ENCODE results near the gene CCDC57. TPM values are rescaled to one million over a fixed set of nuclear protein-coding genes. Genes with fewer than 3 reads are reported as not detected.

CCDC57 gene
- total and polyA plus RNA-seq, 12 donors = 7.0 to 34.5 (median 10.7) TPM

- Histone ChIP-seq H3K4me3 (peak overlapping the region in 1 of 10 donors; percentile 88), H3K9me3 (no peaks in the 10 kb centered on the region), H3K27me3 (no peaks in the 10 kb centered on the region), H3K27ac (peak overlapping the region in 3 of 10 donors; percentile 20 to 98 (median 88)), H3K4me1 (peaks cover 25 to 88% (median 53%) of the 10 kb centered on the region in 9 donors), H3K36me3 (peaks cover 0 to 43% (median 0%) of the 10 kb centered on the region in 9 donors)
- DNase-seq (peak in 1 of 2 donors; percentile 17), ATAC-seq (no peak)
- intact Hi-C loops (cut with DNase I) = loop anchor here in 3 of 10 donors (5.0 to 10.0 kb wide), 3 partner anchors 64 to 92 kb away; no protein-coding TSS in a partner anchor
- 71 to 72% methylated on average over 21 of the region's 21 CpGs for WGBS, 2 donors
- TF ChIP-seq CTCF (IDR thresholded peaks at IDR 0.05) = no peak
Observed at GRCh38 chr17:82232876-82233785, 20.5 kb upstream of the CCDC57 start.

DNA sequence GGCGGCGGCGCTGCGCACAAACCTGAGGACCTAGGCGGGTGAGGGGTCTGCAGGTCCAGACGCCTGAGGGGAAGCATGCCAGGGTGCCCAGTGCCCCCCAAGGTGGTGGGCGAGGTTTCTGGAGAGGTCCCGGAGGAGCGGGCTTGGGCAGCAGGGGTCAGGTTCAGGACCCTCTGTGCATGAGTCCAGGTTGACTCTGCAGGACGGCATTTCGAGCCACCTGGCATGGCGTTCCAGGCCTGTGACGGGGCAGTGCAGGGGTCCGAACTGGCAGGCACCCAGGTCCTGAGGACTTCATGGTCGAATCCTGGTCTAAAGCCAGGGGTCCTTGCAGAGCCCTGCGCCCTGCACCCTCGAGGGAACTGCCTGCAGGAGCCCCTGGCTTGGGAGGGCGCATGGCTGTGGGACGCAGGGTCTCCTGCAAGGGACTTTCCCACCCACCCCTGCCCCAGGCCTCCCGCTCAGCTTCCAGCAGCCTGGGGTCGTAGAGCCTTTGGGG, 19.7 kb upstream of the CCDC57 start:
- intact Hi-C loops (cut with DNase I) = loop anchor here in 3 of 10 donors (5.0 to 10.0 kb wide), 3 partner anchors 65 to 92 kb away; no protein-coding TSS in a partner anchor
- no peaks in the 10 kb centered on the region for H3K9me3 ChIP-seq
- no peak for ATAC-seq
- H3K4me3 ChIP-seq = peak overlapping the region in 9 of 10 donors; percentile 46 to 88 (median 71)
- no peak for TF ChIP-seq CTCF (IDR thresholded peaks at IDR 0.05)
- peak in 1 of 2 donors; percentile 43 for DNase-seq
- no peaks in the 10 kb centered on the region for H3K27me3 ChIP-seq
- peaks cover 20 to 87% (median 53%) of the 10 kb centered on the region in 9 donors for H3K4me1 ChIP-seq
- peaks cover 0 to 35% (median 0%) of the 10 kb centered on the region in 9 donors for H3K36me3 ChIP-seq
- 77 to 80% methylated on average over 21 of the region's 21 CpGs for WGBS, 2 donors
- peak overlapping the region; percentile 85 to 100 (median 97) for H3K27ac ChIP-seq

GRCh38 chr17:82231562-82232321, 19.1 kb upstream of the CCDC57 start:
- Histone ChIP-seq H3K27me3 (no peaks in the 10 kb centered on the region), H3K36me3 (peaks cover 0 to 29% (median 0%) of the 10 kb centered on the region in 9 donors), H3K4me3 (peak overlapping the region; percentile 46 to 88 (median 73)), H3K27ac (peak overlapping the region; percentile 85 to 100 (median 97)), H3K9me3 (no peaks in the 10 kb centered on the region), H3K4me1 (peaks cover 20 to 83% (median 53%) of the 10 kb centered on the region in 9 donors)
- peak; percentile 34 to 56 (median 50) for ATAC-seq
- no peak for TF ChIP-seq CTCF (IDR thresholded peaks at IDR 0.05)
- 8 to 13% methylated on average over 42 of the region's 42 CpGs for WGBS, 2 donors
- intact Hi-C loops (cut with DNase I) = loop anchor here in 3 of 10 donors (5.0 to 10.0 kb wide), 3 partner anchors 66 to 93 kb away; no protein-coding TSS in a partner anchor
- peak; percentile 76 to 78 for DNase-seq

DNA sequence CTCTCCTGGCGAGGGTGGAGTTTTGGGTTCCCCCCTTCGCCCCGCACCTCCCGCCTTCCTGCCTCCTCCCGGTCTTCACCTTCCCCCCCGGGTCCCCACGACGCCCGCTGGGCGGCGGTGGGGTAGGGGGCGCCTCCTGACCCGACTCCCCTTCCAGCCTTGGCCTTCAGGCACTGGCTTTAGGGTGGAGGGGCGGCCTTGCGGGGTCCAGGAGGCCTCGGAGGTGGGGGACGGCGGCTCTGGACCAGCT, 18.6 kb upstream of the CCDC57 start:
- Histone ChIP-seq H3K27me3 (no peaks in the 10 kb centered on the region), H3K4me3 (peak overlapping the region; percentile 46 to 88 (median 73)), H3K4me1 (peaks cover 18 to 83% (median 52%) of the 10 kb centered on the region in 9 donors), H3K9me3 (no peaks in the 10 kb centered on the region), H3K36me3 (peaks cover 0 to 24% (median 0%) of the 10 kb centered on the region in 9 donors), H3K27ac (peak overlapping the region; percentile 85 to 100 (median 97))
- ATAC-seq (peak in 7 of 8 donors; percentile 0 to 9 (median 2)), DNase-seq (no peak)
- no peak for TF ChIP-seq CTCF (IDR thresholded peaks at IDR 0.05)
- 0 to 2% methylated on average over 8 to 18 of the region's 18 CpGs for WGBS, 2 donors
- intact Hi-C loops (cut with DNase I) = loop anchor here in 3 of 10 donors (5.0 to 10.0 kb wide), 3 partner anchors 66 to 94 kb away; no protein-coding TSS in a partner anchor

Data from heart right ventricle (tissue), 16 donors.